PC-3 (cell line): ENCODE data around the gene UBE2Q2.

Source experiments
- CTCF ChIP-seq: fragments of 300-600 bp; sonication (generic); conservative IDR thresholded peaks from 2 replicates; pipeline ENCODE4 v1.5.1; 2017; ENCODE audit warnings: antibody characterized with exemption, low read depth, mild to moderate bottlenecking, low read length
- EZH2 ChIP-seq: fragments of 300-600 bp; sonication (generic); IDR thresholded peaks from one replicate; pipeline ENCODE4 v1.6.1; 2017; ENCODE audit warnings: antibody characterized with exemption, mild to moderate bottlenecking, low read length; ENCODE audit not compliant: unreplicated experiment
- EZH2phosphoT487 ChIP-seq: fragments of 300-600 bp; sonication (generic); IDR thresholded peaks from 2 replicates; pipeline ENCODE4 v1.6.1; 2018; ENCODE audit warnings: mild to moderate bottlenecking, antibody characterized with exemption, low read length, borderline replicate concordance

DNA sequence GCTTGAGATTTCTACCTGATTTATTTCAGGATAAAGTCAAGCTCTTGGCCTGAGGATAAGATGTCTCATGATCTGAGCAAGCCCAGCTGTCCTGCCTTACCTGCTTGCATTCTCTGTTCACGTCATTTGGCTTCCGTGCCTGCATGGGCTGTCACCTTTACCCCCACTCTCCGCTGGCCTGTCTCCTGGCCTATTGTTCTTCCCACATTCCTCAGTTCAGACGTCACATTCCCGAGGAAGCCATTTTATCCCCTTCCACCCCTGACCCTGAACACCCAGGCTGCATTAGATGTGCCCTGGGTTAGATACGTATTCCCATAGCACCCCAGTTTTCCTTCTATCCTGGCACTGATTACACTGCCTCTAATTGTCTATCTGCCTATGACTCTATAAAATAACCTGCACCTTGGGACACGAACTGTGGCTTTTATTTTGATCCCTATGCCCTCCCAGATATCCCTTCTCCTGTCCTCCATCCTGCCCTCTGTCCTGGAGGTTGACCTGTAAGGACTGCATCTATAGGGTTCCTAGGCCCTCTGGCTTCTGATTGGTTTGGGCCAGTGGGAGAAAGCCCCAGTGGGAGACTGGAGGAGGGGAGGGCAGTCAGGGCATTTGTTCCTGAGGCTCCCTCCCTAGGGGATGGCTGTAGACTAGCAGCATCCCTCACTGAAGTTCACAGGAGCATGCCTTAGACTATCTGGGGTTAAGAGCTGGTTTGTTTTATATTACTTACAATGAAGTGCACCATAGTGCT, 19.2 kb upstream of the UBE2Q2 start:
- TF ChIP-seq CTCF (no peak), EZH2 (no peak), EZH2phosphoT487 (no peak)
